ENCODE data around the gene SHLD3. TPM values are rescaled to one million over a fixed set of nuclear protein-coding genes. Genes with fewer than 3 reads are reported as not detected.
"Not testable (repeated sequence)": the region's sequence is repeated elsewhere in the genome, so short reads cannot be mapped to it uniquely, and the experiment has no call there.

SHLD3 gene
- total RNA-seq: 2.3 TPM

DNA sequence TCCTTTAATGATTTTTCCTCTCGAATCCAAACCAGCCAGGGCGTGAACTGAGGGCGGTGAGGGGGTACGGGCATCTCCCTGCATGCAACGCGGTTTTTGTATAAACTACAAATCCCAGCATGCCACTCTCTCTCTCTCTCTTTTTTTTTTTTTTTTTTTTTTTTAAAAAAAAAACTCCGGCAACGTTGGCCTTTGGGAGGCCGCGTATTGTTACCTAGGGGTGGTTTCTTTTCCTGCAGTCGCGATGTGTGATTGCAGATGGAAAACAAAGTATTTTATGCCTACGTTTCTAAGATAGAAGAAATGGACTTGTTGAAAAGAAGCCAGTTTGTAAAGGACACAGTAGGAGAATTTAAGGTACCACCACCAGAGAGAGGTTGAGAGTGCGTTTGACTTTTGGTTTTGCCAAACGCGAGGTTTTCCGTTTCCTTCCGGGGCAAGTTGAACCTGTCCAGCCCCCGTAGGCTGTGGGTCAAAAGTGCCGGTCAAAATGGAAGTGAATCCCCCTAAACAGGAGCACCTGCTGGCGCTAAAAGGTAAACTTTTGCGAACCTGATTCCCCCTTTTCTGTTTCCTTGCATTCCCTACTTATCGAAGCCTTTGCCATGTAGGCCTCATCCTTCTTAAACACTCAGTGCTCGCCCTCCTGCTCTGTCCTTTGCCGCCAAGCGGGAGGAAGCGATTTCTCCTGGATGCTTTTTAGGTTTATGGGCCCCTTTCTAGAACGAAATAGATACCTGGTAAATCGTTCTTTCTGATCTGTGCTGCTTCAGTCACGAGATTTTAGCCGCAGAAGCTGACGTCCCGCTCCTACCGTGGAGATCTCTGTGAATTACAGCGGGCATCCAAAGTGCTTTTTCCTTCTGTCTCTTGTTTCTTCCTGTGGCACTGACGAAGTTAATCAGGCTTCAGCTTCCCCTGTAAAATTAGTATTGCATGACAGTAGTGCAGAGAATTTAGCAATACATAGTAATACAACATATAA is at the start of gene SHLD3, which contains the start of gene TRAPPC13:
TSS of gene SHLD3 (plus strand) at position 457 of the 985 bp plus-strand sequence. CDS start 4,561 bp downstream, outside the sequence.
TSS of gene TRAPPC13 (plus strand) at position 457 of the 985 bp plus-strand sequence. CDS start at position 491, 34 bp downstream.
- DNase-seq (ENCODE audit: low spot score): peak; percentile 89

- DNase-seq (ENCODE audit: low spot score): no peak
Measured at GRCh38 chr5:65577141-65577540, 47.7 kb upstream of the SHLD3 start.

- DNase-seq (ENCODE audit: low spot score): no peak
Measured at GRCh38 chr5:65588694-65589093, 36.1 kb upstream of the SHLD3 start.

DNA sequence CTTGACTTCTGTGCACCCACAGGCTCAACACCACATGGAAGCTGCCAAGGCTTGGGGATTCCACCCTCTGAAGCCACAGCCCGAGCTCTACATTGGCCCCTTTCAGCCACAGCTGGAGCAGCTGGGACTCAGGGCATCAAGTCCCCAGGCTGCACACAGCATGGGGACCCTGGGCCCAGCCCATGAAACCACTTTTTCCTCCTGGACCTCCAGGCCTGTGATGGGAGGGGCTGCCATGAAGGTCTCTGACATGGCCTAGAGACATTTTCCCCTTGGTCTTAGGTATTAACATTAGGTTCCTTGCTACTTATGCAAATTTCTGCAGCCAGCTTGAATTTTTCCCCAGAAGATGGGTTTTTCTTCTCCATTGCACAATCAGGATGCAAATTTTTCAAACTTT is 23.1 kb upstream of the SHLD3 start:
- DNase-seq (ENCODE audit: low spot score): not testable (repeated sequence)

- no peak for DNase-seq (ENCODE audit: low spot score)
Measured at GRCh38 chr5:65611524-65611923, 13.3 kb upstream of the SHLD3 start.

GRCh38 chr5:65612298-65612907 is 12.4 kb upstream of the SHLD3 start:
- no peak for DNase-seq (ENCODE audit: low spot score)

GRCh38 chr5:65620021-65620420 is 4.8 kb upstream of the SHLD3 start:
- no peak for DNase-seq (ENCODE audit: low spot score)

- DNase-seq (ENCODE audit: low spot score): not testable (repeated sequence)
Measured at GRCh38 chr5:65621961-65622360, 2.9 kb upstream of the SHLD3 start.

DNA sequence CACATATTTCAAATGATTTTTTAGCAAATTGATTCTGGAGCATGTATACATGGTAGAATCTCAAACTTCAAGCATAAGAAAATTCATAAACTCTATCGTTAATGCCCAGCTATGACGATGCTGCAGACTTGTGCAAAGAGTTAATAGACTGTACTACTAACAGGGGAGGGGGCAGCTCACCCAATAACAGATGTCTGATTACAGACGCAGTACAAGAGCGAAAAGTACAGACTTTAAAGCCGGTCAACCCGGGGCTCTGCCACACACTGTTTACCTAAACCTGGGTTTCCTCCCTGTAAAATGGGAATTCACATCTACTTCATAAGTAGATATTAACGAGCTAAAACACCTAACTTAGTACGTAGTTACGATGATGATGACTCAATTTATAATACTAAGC is 1.3 kb upstream of the SHLD3 start:
- DNase-seq (ENCODE audit: low spot score): no peak

DNA sequence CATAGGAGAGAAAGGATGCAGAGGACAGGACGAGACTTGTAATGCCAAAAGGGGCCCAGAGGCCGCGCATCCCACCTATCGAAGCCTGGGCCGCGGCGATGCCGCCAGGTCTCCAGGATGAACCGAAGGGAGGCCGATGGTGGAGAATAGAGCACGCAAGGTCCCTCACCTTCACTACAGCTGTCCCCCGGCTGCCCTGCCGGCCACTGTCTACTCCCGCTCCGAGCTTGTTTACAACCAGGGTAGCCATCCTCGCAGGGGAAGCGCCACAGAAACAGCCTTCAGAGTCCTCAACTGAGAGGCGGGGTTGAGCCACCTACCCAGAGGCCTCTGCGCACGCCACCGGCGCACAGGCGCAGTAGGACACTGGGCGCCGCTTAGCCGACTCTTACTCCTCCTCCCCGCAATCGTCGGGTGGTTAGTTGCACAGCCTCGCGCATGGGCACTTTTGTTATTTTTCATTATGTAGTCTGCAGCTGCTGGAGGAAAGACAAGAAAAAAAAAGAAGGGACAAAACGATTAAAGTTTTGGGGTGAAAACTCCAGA is 729 bp upstream of the SHLD3 start, which contains the start of gene TRIM23:
TSS of gene TRIM23 (minus strand) at position 309 of the 546 bp plus-strand sequence. CDS start at position 250, 59 bp downstream.
- peak; percentile 91 for DNase-seq (ENCODE audit: low spot score)

- DNase-seq (ENCODE audit: low spot score): no peak
Measured at GRCh38 chr5:65625743-65626142, 916 bp downstream of the SHLD3 start.

GRCh38 chr5:65630981-65631380 is 6.2 kb downstream of the SHLD3 start:
- DNase-seq (ENCODE audit: low spot score): no peak

- no peak for DNase-seq (ENCODE audit: low spot score)
Measured at GRCh38 chr5:65640240-65640639, 15.4 kb downstream of the SHLD3 start.

GRCh38 chr5:65646938-65647337 is 22.1 kb downstream of the SHLD3 start:
- DNase-seq (ENCODE audit: low spot score): no peak

GRCh38 chr5:65647941-65648340 is 23.1 kb downstream of the SHLD3 start:
- no peak for DNase-seq (ENCODE audit: low spot score)

DNA sequence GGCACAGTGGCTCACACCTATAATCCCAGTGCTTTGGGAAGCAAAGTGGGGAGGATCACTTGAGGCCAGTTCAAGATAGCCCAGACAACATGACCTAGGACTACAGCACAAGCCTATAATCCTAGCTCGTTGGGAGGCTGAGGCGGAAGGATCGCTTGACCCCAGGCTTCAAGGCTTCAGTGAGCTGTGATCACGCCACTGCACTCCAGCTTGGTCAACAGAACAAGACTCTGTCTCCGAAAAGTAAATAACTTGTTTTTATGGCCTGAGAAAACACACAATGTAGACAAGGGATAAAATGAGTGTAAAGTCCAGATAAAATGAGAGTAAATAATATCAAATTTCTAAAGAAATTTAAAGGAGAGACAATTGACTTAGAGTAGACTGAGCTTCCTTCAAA is 26.3 kb downstream of the SHLD3 start:
- no peak for DNase-seq (ENCODE audit: low spot score)

DNA sequence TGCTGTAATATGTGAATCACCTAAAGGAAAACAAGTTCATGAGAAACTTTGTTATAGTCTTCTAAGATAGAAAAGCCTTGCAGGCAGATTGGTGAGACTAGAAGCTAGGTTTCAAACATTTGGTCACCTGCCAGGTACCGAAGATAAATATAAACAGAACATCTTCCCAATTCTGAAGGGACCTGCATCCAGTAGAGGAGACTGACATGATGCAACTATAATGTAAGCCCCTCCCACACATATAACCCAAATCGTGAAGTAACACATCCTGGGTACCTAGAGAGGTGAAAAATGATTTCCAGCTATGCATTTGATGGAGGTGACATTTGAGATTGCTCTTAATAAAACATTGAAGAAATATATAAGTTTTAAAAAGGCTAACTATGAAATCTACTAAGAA is 29.9 kb downstream of the SHLD3 start:
- DNase-seq (ENCODE audit: low spot score): no peak

DNA sequence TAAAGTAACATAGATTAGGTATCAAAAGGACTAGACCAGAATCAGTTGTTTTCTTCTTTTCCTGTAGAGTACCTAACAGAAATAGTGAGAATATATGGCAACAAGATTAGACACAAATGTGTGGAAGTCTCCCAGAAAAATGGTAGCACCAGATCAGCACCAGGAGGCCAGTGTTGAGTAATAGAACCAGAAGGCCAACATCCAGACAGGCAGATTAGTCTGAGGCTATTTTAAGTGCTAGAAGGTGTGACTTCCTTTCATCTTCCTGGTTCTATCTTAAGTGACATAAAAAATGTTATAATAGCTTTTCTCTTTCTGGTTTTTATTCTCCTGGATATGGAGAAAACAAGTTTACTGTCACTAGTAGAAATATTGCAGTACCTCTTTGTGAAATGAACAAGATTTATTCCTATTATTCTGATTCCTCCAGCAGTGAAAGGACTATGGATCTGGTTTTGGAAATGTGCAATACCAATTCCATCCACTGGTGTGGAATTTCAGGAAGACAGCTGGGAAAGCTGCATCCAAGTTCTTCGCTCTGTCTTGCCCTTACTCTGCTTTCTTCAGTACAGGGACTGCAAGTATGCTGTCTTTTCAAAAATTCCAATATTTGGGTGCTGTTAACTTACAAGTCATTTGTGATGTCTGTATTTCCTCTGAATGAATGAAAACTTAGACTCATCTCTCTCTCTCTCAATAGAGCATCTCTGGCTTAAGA is 39.1 kb downstream of the SHLD3 start:
- no peak for DNase-seq (ENCODE audit: low spot score)

GRCh38 chr5:65668696-65669095 is 43.9 kb downstream of the SHLD3 start:
- no peak for DNase-seq (ENCODE audit: low spot score)

GRCh38 chr5:65672796-65673195 is 48.0 kb downstream of the SHLD3 start:
- no peak for DNase-seq (ENCODE audit: low spot score)

GRCh38 chr5:65674749-65675148 is 49.9 kb downstream of the SHLD3 start:
- no peak for DNase-seq (ENCODE audit: low spot score)

GRCh38 chr5:65676056-65676455 is 51.2 kb downstream of the SHLD3 start:
- DNase-seq (ENCODE audit: low spot score): not testable (repeated sequence)
